ENCODE measurements around the gene PEX5L. TPM values are rescaled to one million over a fixed set of nuclear protein-coding genes. Genes with fewer than 3 reads are reported as not detected.

PEX5L gene
- total RNA-seq, 1 experiment from 2014 or later = not detected

- Histone ChIP-seq H3K27me3 (ENCODE audit: insufficient read depth, low read length) (peaks cover 32% of the 10 kb centered on the region), H3K9me2 (ENCODE audit: insufficient read depth) (no peaks in the 10 kb centered on the region), H2AFZ (ENCODE audit: low read depth, low read length, poor library complexity, severe bottlenecking) (no peak overlapping the region), H3K4me2 (ENCODE audit: low read length) (no peak overlapping the region), H3K9me3 (ENCODE audit: control insufficient read depth in 1 of 2, insufficient read depth in 1 of 2, low read depth in 1 of 2, low read length in 2 of 2) (no peaks in the 10 kb centered on the region), H3K4me3 (replicated peaks in 1 of 2; ENCODE audit: low read depth in 1 of 2, low read length in 2 of 2) (no peak overlapping the region), H3K36me3 (ENCODE audit: control insufficient read depth in 1 of 2, insufficient read depth in 2 of 2, low read length in 2 of 2) (no peaks in the 10 kb centered on the region), H4K20me1 (ENCODE audit: insufficient read depth) (no peaks in the 10 kb centered on the region), H3K9ac (ENCODE audit: low read length) (no peak overlapping the region), H3K27ac (ENCODE audit: low read depth, low read length) (no peak overlapping the region), H3K79me2 (ENCODE audit: insufficient read depth, low read length) (no peaks in the 10 kb centered on the region), H3K4me1 (ENCODE audit: control insufficient read depth in 1 of 2, insufficient read depth in 2 of 2, low read length in 2 of 2) (no peaks in the 10 kb centered on the region)
- TF ChIP-seq SRF (IDR thresholded peaks at IDR 0.05; ENCODE audit: low read depth) (no peak), ELF1 (IDR thresholded peaks at IDR 0.05; ENCODE audit: borderline replicate concordance, low read depth) (no peak), EZH2phosphoT487 (IDR thresholded peaks at IDR 0.05; ENCODE audit: borderline replicate concordance) (no peak)
- ATAC-seq (no peak), DNase-seq (ENCODE audit: low read depth, low spot score) (no peak)
- RAD21 ChIA-PET (ENCODE audit: low non-redundant PET in 1 of 2, low total read pairs in 2 of 2, uncharacterized antibody in 2 of 2, unreplicated experiment in 2 of 2) = no interaction called here
- POLR2A ChIA-PET = no interaction called here
- no TSS peak for BruUV-seq (replicated peaks)
- intact Hi-C loops (cut with micrococcal nuclease) = no loop called here
- CTCF ChIA-PET = interaction anchor here (1.0 kb wide), 1 partner anchor 11 kb away, joined by 3 read pairs; no protein-coding TSS in a partner anchor
These were observed 93.4 kb downstream of the PEX5L start for GRCh38 chr3:179943117-179943880.

GRCh38 chr3:179942553-179943075 lies 94.1 kb downstream of the PEX5L start:
- Histone ChIP-seq H3K4me1 (ENCODE audit: control insufficient read depth in 1 of 2, insufficient read depth in 2 of 2, low read length in 2 of 2) (no peaks in the 10 kb centered on the region), H3K9ac (ENCODE audit: low read length) (no peak overlapping the region), H3K9me3 (ENCODE audit: control insufficient read depth in 1 of 2, insufficient read depth in 1 of 2, low read depth in 1 of 2, low read length in 2 of 2) (no peaks in the 10 kb centered on the region), H3K27me3 (ENCODE audit: insufficient read depth, low read length) (peaks cover 35% of the 10 kb centered on the region), H4K20me1 (ENCODE audit: insufficient read depth) (no peaks in the 10 kb centered on the region), H3K4me3 (replicated peaks in 1 of 2; ENCODE audit: low read depth in 1 of 2, low read length in 2 of 2) (no peak overlapping the region), H3K36me3 (ENCODE audit: control insufficient read depth in 1 of 2, insufficient read depth in 2 of 2, low read length in 2 of 2) (no peaks in the 10 kb centered on the region), H3K27ac (ENCODE audit: low read depth, low read length) (no peak overlapping the region), H3K79me2 (ENCODE audit: insufficient read depth, low read length) (no peaks in the 10 kb centered on the region), H2AFZ (ENCODE audit: low read depth, low read length, poor library complexity, severe bottlenecking) (no peak overlapping the region), H3K4me2 (ENCODE audit: low read length) (no peak overlapping the region), H3K9me2 (ENCODE audit: insufficient read depth) (no peaks in the 10 kb centered on the region)
- intact Hi-C loops (cut with micrococcal nuclease) = no loop called here
- ChIA-PET RAD21 (ENCODE audit: low non-redundant PET in 1 of 2, low total read pairs in 2 of 2, uncharacterized antibody in 2 of 2, unreplicated experiment in 2 of 2) (no interaction called here), POLR2A (no interaction called here), CTCF (interaction anchor here (1.0 kb wide), 1 partner anchor 10 kb away, joined by 3 read pairs; no protein-coding TSS in a partner anchor)
- ATAC-seq (no peak), DNase-seq (ENCODE audit: low read depth, low spot score) (no peak)
- BruUV-seq (replicated peaks) = no TSS peak
- TF ChIP-seq POLR2AphosphoS5 (IDR thresholded peaks at IDR 0.05; ENCODE audit: low read depth, low read length) (no peak), EZH2 (IDR thresholded peaks at IDR 0.05) (no peak), YY1 (IDR thresholded peaks at IDR 0.05; ENCODE audit: extremely low read depth, insufficient replicate concordance, low read depth, low read length) (no peak), SIN3A (IDR thresholded peaks at IDR 0.05; ENCODE audit: low read depth) (no peak), TCF7L2 (IDR thresholded peaks at IDR 0.05; ENCODE audit: borderline replicate concordance, extremely low read depth, insufficient read depth, insufficient read length) (no peak), ELF1 (IDR thresholded peaks at IDR 0.05; ENCODE audit: borderline replicate concordance, low read depth) (no peak), REST (IDR thresholded peaks at IDR 0.05; ENCODE audit: low read depth) (no peak), SP1 (IDR thresholded peaks at IDR 0.05; ENCODE audit: low read depth) (no peak)

Measured in HCT116 (cell line).